Hepatocyte (in vitro differentiated cells): ENCODE measurements around the gene CCDC3.

Source experiments
- CTCF ChIP-seq: fragments of 200-600 bp; sonication (generic); IDR thresholded peaks from 2 replicates; pipeline ENCODE4 v1.5.1; 2016; ENCODE audit warnings: antibody characterized with exemption, mild to moderate bottlenecking; ENCODE audit not compliant: poor library complexity
- EZH2 ChIP-seq: fragments of 200-600 bp; sonication (generic); IDR thresholded peaks from 2 replicates; pipeline ENCODE4 v1.6.1; 2016; ENCODE audit warnings: antibody characterized with exemption, mild to moderate bottlenecking, borderline replicate concordance
- EZH2phosphoT487 ChIP-seq: fragments of 200-600 bp; sonication (generic); IDR thresholded peaks from one replicate; pipeline ENCODE4 v1.6.1; 2018; ENCODE audit warnings: antibody characterized with exemption, mild to moderate bottlenecking, low read depth, moderate library complexity; ENCODE audit not compliant: unreplicated experiment, severe bottlenecking

- TF ChIP-seq CTCF (no peak), EZH2 (no peak), EZH2phosphoT487 (no peak)
Observed at GRCh38 chr10:12960941-12961340, 40.6 kb downstream of the CCDC3 start.
